A673 (cell line): ENCODE data around the gene LAMB4.

Source experiments
- CTCF ChIP-seq: fragments of 300-800, 200-600 bp; sonication (generic); conservative IDR thresholded peaks from 2 replicates; pipeline ENCODE4 v1.5.1; 2017; ENCODE audit warnings: low read depth, mild to moderate bottlenecking, antibody characterized with exemption, low read length, moderate library complexity, mixed read lengths
- EZH2 ChIP-seq: fragments of 200-600 bp; sonication (generic); IDR thresholded peaks from 2 replicates; pipeline ENCODE4 v1.6.1; 2017; ENCODE audit warnings: borderline replicate concordance, low read depth, mild to moderate bottlenecking, mixed read lengths, antibody characterized with exemption, low read length; ENCODE audit not compliant: poor library complexity, severe bottlenecking

GRCh38 chr7:108053250-108053649, 76.9 kb downstream of the LAMB4 start:
- TF ChIP-seq CTCF = no peak
- TF ChIP-seq EZH2 = no peak
